HEK293 (cell line): ENCODE measurements around the gene CIDEA.

Source experiments
- ZIC2 ChIP-seq: fragments of 450-650 bp; formaldehyde crosslinking; IDR thresholded peaks from 2 replicates; pipeline ENCODE4 v1.5.1; 2016; ENCODE audit warnings: missing biosample characterization, missing genetic modification characterization
- TF ChIP-seq, protein P1 (sequence below): fragments of 450-650 bp; formaldehyde crosslinking; IDR thresholded peaks from 2 replicates; pipeline ENCODE4 v1.5.1; 2016; ENCODE audit warnings: missing biosample characterization, missing genetic modification characterization

DNA sequence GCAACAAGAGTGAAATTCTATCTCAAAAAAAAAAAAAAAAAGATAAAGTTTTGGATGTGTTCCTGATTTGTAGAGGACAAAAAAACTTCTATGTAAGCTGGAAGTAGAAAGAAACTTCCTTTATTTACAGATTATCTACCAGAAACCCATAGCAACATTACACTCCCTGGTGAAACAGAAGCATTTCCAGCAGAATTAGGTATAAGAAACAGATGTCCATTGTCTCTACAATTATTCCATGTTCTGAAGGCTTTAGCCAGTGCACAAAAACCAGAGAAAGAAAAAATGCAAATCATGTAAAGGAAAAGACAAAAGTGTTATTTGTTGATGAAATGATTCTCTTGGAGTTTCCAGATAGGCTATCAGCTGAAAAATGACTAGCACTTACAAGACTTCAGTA, 58.8 kb downstream of the CIDEA start:
- TF ChIP-seq, protein P1, sequence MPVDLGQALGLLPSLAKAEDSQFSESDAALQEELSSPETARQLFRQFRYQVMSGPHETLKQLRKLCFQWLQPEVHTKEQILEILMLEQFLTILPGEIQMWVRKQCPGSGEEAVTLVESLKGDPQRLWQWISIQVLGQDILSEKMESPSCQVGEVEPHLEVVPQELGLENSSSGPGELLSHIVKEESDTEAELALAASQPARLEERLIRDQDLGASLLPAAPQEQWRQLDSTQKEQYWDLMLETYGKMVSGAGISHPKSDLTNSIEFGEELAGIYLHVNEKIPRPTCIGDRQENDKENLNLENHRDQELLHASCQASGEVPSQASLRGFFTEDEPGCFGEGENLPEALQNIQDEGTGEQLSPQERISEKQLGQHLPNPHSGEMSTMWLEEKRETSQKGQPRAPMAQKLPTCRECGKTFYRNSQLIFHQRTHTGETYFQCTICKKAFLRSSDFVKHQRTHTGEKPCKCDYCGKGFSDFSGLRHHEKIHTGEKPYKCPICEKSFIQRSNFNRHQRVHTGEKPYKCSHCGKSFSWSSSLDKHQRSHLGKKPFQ = no peak
- TF ChIP-seq ZIC2 (tag by site-specific recombination) = no peak
